Right atrium auricular region (tissue), 2 donors: ENCODE measurements around the gene PCDHGA11. TPM values are rescaled to one million over a fixed set of nuclear protein-coding genes. Genes with fewer than 3 reads are reported as not detected.
"Not testable (repeated sequence)": the region's sequence is repeated elsewhere in the genome, so short reads cannot be mapped to it uniquely, and the experiment has no call there.

Experiments used
- DNase-seq: peaks from one replicate; pipeline ENCODE4 v3.0.0-alpha.2; 2019; ENCODE audit warnings: low spot score
- H3K27ac ChIP-seq, 2 donors: fragments of 200-600 bp; sonication (generic); 1 replicate in 1 of 2; 2 replicates in 1 of 2; pipeline ENCODE4 v1.5.1; 2016 to 2019
- H3K27me3 ChIP-seq, 2 donors: fragments of 200-600 bp; sonication (generic); one replicate each; pipeline versions ENCODE4 v1.5.1 to v1.6.0; 2017 to 2019
- H3K36me3 ChIP-seq: fragments of 200-600 bp; sonication (generic); one replicate; pipeline ENCODE4 v1.5.1; 2016
- H3K4me1 ChIP-seq, 2 donors: fragments of 200-600 bp; sonication (generic); one replicate each; pipeline versions ENCODE4 v1.5.1 to v1.6.0; 2017 to 2019
- H3K4me3 ChIP-seq, 2 donors: fragments of 200-600 bp; sonication (generic); 1 replicate in 1 of 2; 2 replicates in 1 of 2; pipeline ENCODE4 v1.5.1; 2017 to 2019; ENCODE audit warnings: mild to moderate bottlenecking in 1 of 2, moderate library complexity in 1 of 2
- H3K9me3 ChIP-seq, 2 donors: fragments of 200-600 bp; sonication (generic); one replicate each; pipeline ENCODE4 v1.5.1; 2019
- total RNA-seq, 2 donors: library from RNA; depleted of rRNA; stranded (reverse); fragments of >200 nt; gene quantifications; one replicate each; pipeline ENCODE4 v1.1.0, GENCODE V29; 2016
- TF ChIP-seq, protein P1 (sequence below), 2 donors: fragments of 200-600 bp; sonication (generic); IDR thresholded peaks; one replicate each; pipeline ENCODE4 v1.5.1; 2019; ENCODE audit warnings: antibody characterized with exemption in 2 of 2

Gene PCDHGA11
- total RNA-seq = 1 to 10 TPM; 3.0 to 4.5 TPM

DNA sequence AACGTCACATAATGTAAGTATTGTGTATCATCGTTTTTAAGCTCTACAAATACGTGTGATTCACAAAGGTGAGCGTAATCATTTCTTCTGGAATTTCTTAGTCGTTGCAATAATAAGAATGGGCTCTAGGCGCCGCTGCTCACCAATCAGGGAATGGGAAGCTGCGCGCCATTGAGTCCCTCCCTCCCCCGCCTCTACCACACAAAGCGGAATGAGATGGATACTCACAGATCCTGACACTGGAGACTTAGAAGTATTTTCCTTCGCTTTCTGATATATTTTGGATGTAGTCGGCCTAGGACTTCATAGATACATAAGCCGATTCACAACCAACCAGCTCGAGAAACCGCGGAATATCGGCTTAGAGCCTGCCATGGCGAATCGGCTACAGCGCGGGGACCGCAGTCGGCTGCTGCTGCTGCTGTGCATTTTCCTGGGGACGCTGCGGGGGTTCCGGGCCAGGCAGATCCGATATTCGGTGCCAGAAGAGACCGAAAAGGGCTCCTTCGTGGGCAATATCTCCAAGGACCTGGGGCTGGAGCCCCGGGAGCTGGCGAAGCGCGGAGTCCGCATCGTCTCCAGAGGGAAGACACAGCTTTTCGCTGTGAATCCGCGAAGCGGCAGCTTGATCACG, at the start of gene PCDHGA11:
Gene PCDHGA11, plus strand, starts transcription at position 197 of the 634 bp plus-strand sequence. Its CDS starts 177 bp downstream, at position 374.
- TF ChIP-seq, protein P1, sequence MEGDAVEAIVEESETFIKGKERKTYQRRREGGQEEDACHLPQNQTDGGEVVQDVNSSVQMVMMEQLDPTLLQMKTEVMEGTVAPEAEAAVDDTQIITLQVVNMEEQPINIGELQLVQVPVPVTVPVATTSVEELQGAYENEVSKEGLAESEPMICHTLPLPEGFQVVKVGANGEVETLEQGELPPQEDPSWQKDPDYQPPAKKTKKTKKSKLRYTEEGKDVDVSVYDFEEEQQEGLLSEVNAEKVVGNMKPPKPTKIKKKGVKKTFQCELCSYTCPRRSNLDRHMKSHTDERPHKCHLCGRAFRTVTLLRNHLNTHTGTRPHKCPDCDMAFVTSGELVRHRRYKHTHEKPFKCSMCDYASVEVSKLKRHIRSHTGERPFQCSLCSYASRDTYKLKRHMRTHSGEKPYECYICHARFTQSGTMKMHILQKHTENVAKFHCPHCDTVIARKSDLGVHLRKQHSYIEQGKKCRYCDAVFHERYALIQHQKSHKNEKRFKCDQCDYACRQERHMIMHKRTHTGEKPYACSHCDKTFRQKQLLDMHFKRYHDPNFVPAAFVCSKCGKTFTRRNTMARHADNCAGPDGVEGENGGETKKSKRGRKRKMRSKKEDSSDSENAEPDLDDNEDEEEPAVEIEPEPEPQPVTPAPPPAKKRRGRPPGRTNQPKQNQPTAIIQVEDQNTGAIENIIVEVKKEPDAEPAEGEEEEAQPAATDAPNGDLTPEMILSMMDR (IDR thresholded peaks at IDR 0.05) = peak; percentile 42 to 70
- Histone ChIP-seq H3K27ac (no peak within 1 kb of the TSS), H3K4me1 (peaks cover 0 to 13% of the 10 kb centered on the region in 2 donors), H3K4me3 (peak within 1 kb of the TSS; percentile 27 to 41), H3K27me3 (no peaks in the 10 kb centered on the region), H3K36me3 (no peaks in the 10 kb centered on the region), H3K9me3 (peaks cover 38 to 87% of the 10 kb centered on the region in 2 donors)
- DNase-seq = no peak

DNA sequence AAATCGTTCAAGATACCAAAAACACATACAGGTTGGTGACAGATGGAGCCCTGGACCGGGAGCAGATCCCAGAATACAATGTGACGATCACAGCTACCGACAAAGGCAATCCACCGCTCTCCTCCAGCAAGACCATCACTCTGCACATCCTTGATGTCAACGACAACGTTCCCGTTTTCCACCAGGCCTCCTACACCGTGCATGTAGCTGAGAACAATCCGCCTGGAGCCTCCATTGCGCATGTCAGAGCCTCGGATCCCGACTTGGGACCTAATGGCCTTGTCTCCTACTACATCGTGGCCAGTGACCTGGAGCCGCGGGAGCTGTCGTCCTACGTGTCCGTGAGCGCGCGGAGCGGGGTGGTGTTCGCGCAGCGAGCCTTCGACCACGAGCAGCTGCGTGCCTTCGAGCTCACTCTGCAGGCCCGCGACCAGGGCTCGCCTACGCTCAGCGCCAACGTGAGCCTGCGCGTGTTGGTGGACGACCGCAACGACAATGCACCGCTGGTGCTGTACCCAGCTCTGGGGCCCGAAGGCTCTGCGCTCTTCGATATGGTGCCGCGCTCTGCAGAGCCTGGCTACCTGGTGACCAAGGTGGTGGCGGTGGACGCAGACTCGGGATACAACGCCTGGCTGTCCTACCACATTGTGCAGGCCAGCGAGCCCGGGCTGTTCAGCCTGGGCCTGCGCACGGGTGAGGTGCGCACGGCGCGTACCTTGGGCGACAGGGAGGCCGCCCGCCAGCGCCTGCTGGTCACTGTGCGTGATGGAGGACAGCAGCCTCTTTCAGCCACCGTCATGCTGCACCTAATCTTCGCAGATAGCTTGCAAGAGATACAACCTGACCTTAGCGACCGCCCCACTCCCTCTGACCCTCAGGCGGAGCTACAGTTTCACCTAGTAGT, 49.0 kb upstream of the PCDHGA11 start:
- Histone ChIP-seq H3K4me3 (no peak overlapping the region), H3K27ac (no peak overlapping the region), H3K27me3 (no peaks in the 10 kb centered on the region), H3K9me3 (peaks cover 15 to 91% of the 10 kb centered on the region in 2 donors), H3K36me3 (no peaks in the 10 kb centered on the region), H3K4me1 (no peaks in the 10 kb centered on the region)
- TF ChIP-seq, protein P1 (IDR thresholded peaks at IDR 0.05) = no peak
- no peak for DNase-seq

DNA sequence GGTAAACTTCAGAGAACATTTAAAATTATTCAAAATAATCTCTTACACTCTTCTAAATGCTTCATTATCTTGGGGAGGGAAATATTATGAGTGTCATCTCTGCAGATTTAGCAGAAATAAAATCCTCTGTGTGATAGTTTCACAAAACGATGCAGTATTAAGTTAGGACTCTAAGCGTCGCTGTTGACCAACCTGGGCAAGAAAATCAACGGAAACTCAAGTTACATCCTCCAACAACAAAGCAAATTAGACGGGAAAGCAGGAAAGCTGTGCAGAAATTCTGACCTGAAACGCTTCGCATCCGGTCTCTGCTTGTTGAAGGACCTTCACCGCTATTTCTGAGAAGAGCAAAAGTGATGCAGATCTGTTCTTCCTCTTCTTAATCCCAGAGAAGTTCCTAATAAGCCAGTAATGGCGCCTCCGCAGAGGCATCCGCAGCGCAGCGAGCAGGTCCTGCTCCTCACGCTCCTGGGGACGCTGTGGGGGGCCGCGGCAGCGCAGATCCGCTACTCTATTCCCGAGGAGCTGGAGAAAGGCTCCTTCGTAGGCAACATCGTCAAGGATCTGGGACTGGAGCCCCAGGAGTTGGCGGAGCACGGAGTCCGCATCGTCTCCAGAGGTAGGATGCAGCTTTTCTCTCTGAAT, 47.1 kb upstream of the PCDHGA11 start, which contains the start of gene PCDHGA6:
Gene PCDHGA6, plus strand, starts transcription at position 219 of the 645 bp plus-strand sequence. Its CDS starts 193 bp downstream, at position 412.
- H3K4me1 ChIP-seq = no peaks in the 10 kb centered on the region
- H3K4me3 ChIP-seq = peak within 1 kb of the TSS; percentile 10 to 35
- peaks cover 15 to 92% of the 10 kb centered on the region in 2 donors for H3K9me3 ChIP-seq
- TF ChIP-seq, protein P1 (IDR thresholded peaks at IDR 0.05) = peak in 1 of 2 donors; percentile 62
- no peak within 1 kb of the TSS for H3K27ac ChIP-seq
- DNase-seq = no peak
- H3K27me3 ChIP-seq = no peaks in the 10 kb centered on the region
- no peaks in the 10 kb centered on the region for H3K36me3 ChIP-seq

DNA sequence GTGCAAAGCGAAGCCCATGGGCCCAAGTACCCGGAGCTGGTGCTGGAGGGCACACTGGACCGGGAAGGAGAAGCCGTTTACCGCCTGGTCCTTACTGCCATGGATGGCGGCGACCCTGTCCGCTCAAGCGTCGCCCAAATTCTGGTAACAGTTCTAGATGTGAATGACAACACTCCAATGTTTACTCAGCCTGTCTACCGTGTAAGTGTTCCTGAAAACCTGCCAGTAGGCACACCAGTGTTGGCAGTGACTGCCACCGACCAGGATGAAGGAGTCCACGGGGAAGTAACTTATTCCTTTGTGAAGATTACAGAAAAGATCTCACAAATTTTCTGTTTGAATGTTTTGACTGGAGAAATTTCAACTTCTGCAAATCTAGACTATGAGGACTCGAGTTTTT, 46.2 kb upstream of the PCDHGA11 start:
- Histone ChIP-seq H3K4me1 (no peaks in the 10 kb centered on the region), H3K9me3 (peaks cover 15 to 93% of the 10 kb centered on the region in 2 donors), H3K36me3 (no peaks in the 10 kb centered on the region), H3K27me3 (no peaks in the 10 kb centered on the region), H3K4me3 (no peak overlapping the region), H3K27ac (no peak overlapping the region)
- DNase-seq = no peak
- TF ChIP-seq, protein P1 (IDR thresholded peaks at IDR 0.05) = no peak

DNA sequence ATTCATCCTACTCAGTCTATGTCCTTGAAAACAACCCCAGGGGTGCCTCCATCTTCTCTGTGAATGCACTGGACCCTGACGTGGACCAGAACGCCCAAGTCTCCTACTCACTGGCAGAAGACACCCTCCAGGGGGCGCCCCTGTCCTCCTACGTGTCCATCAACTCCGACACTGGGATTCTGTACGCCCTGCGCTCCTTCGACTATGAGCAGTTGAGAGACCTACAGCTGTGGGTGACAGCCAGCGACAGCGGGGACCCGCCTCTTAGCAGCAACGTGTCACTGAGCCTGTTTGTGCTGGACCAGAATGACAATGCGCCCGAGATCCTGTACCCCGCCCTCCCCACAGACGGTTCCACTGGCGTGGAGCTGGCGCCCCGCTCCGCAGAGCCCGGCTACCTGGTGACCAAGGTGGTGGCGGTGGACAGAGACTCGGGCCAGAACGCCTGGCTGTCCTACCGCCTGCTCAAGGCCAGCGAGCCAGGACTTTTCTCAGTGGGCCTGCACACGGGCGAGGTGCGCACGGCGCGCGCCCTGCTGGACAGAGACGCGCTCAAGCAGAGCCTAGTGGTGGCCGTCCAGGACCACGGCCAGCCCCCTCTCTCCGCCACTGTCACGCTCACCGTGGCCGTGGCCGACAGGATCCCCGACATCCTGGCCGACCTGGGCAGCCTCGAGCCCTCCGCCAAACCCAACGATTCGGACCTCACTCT, 45.3 kb upstream of the PCDHGA11 start:
- not testable (repeated sequence) for H3K27me3 ChIP-seq, DNase-seq, H3K4me1 ChIP-seq, H3K4me3 ChIP-seq, H3K27ac ChIP-seq, H3K36me3 ChIP-seq
- peaks cover 15 to 92% of the 10 kb centered on the region in 2 donors for H3K9me3 ChIP-seq
